GM12865 (cell line): ENCODE data around the gene PDGFC.

Experiments
- DNase-seq: peaks from one replicate; pipeline ENCODE4 v3.0.0; 2010; ENCODE audit warnings: low read depth
- H3K4me3 ChIP-seq: 2 replicates; pipeline ENCODE4 v1.5.1; 2011; ENCODE audit warnings: mild to moderate bottlenecking, low read depth, low read length, control low read depth
- CTCF ChIP-seq: IDR thresholded peaks from 2 replicates; pipeline ENCODE4 v1.5.1; 2011; ENCODE audit warnings: low read length, control low read depth, low read depth, inconsistent platforms; ENCODE audit not compliant: insufficient read depth; ENCODE audit errors: missing control alignments

The PDGFC gene

DNA sequence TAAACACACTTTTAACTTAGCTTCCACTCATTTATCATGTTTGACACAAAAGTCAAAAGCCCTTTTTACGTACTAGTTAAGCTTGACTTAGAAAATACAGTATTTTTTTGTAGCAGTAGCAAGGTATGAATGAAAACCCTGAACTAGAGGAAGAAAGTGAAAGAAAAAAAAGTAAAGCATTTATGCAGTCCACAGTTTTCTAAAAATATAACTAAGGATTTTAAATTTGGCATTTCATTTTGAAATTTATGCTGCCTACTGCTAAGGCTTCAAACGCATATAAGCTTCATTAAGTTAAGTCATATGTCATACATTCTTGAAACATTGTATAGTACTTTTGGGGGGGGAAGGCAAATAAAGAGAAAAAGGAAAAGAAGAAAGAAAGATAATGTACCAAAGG is 201.5 kb downstream of the PDGFC start:
- no peak for DNase-seq
- no peak for TF ChIP-seq CTCF
- no peak overlapping the region for H3K4me3 ChIP-seq

- no peak for DNase-seq
- TF ChIP-seq CTCF, result no peak
- H3K4me3 ChIP-seq, result no peak overlapping the region
Observed at GRCh38 chr4:156767911-156768415, 203.6 kb downstream of the PDGFC start.

- no peak for TF ChIP-seq CTCF
- DNase-seq, result no peak
- H3K4me3 ChIP-seq, result no peak overlapping the region
Observed at GRCh38 chr4:156766846-156767245, 204.8 kb downstream of the PDGFC start.

GRCh38 chr4:156765277-156765676 is 206.3 kb downstream of the PDGFC start:
- DNase-seq, result no peak
- no peak overlapping the region for H3K4me3 ChIP-seq
- no peak for TF ChIP-seq CTCF

DNA sequence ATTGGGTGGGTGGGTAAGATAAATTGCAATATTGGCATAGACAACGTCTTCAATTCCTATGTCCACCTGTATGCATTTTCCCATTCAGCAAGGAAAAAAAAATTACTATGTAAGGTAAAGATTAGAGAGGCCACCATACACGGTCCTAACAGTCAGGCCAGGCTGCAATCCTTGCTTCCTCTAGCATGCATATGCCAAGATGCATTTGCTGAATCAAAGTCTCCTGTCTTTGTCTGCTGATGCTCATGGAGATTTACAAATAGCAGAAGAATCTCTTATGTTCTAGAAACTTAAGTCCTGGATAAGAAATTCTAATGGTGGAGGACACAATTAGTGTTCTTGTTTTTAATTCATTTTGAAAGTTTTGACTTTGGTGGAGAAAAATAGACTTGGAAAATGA is 206.8 kb downstream of the PDGFC start:
- no peak for TF ChIP-seq CTCF
- H3K4me3 ChIP-seq, result no peak overlapping the region
- DNase-seq, result no peak

DNA sequence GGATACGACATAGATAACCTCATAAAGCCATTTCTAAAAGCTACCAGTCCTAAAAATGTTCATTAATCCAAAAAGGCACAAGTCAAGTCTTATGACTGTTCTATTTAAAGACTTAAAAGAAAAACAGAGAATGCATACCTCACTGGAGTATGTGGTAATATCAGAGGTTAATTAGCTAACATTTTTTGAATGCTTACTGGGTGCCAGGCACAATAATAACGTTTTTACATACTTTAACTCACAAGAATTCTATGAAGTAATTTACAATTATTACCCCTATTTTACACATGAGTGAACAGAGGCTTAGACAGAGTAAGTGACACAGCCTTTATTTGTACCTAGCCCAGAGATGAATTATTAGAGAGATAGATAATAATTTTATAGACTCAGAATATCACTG is 207.5 kb downstream of the PDGFC start:
- DNase-seq, result no peak

More for the DNA sequence above, 207.5 kb downstream of the PDGFC start:
- TF ChIP-seq CTCF, result no peak
- no peak overlapping the region for H3K4me3 ChIP-seq
